LoVo (cell line): ENCODE data around the gene RBM33.

Experiments used
- DNase-seq: peaks from one replicate; pipeline ENCODE4 v3.0.0-alpha.2; 2016; ENCODE audit warnings: low spot score

Gene RBM33

DNA sequence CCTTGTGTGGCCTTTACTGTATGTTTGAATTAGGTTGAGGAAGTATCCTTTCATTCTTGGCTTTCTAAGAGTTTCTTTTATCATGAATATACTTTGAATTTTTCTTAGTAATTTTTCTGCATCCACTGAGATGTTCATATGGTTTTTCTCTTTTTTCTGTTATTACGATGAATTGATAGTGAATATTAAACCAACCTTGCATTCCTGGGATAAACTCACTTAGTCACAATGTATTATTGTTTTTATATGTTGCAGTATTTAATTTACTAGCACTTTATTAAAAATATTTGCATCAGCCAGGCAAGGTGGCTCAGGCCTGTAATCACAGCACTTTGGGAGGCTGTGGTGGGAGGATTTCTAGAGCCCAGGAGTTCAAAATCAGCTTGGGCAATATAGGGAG is 15.3 kb upstream of the RBM33 start:
- no peak for DNase-seq

- DNase-seq = no peak
Observed at GRCh38 chr7:155631155-155631554, 13.3 kb upstream of the RBM33 start.

GRCh38 chr7:155635817-155636216 is 8.6 kb upstream of the RBM33 start:
- no peak for DNase-seq

DNA sequence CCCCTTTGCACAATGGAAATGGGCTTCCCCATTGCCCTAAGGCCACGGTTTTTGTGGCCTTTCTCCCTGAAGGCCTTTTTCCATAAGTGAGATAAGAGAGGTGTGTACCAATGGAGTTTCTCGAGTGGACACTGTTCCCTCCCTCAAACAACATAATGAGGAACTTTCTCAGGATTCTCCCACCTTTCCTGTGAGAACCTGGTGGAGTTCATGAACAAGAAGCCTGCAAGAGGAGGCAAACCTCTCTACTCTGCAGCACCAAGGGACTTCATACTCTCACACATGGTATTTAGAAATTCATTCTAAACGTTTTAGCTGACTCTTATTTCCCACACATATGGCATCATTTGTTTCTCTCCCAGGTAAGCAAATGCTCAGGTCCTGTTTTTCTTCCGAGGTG is 7.3 kb upstream of the RBM33 start:
- no peak for DNase-seq

DNA sequence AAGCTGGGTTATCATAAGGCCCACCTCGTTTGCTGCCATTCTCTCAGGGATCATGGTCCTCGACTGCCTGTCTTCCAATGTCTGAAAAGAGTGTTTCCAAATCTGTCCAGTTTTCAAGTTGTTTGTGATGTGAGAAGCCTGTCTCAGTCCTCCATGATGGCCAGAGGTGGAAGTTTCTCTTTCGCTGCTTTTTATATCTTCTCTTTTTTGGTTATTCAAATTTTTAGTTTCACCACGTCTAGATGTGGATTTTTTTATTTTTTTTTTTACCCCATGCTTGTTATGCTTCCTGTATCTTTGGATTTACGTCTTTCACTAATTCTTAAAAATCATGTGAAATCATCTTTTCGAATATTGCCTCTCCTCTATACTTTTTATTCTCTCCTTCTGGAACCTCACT is 6.1 kb upstream of the RBM33 start:
- DNase-seq = no peak

GRCh38 chr7:155639958-155640520 is 4.4 kb upstream of the RBM33 start:
- no peak for DNase-seq

GRCh38 chr7:155640629-155641028 is 3.8 kb upstream of the RBM33 start:
- no peak for DNase-seq

DNA sequence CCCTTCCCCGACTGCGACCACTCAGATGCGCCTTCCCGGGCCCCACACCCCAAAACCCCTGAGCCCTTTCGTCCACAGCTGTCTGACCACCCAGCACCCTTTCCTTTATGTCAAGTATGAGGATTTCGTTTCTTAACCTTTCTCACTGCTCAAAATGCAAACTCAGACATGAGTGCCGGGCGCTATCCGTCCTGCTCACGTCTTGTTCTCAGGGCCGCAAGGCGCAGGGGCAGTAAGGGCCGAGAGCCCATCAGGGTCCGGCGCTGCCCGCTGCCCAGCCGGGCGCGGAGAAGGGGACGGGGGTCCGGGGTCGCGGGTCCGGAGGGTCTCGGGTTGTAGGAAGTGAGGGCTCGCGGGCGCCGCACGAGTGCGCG is 670 bp upstream of the RBM33 start:
- DNase-seq = no peak

DNA sequence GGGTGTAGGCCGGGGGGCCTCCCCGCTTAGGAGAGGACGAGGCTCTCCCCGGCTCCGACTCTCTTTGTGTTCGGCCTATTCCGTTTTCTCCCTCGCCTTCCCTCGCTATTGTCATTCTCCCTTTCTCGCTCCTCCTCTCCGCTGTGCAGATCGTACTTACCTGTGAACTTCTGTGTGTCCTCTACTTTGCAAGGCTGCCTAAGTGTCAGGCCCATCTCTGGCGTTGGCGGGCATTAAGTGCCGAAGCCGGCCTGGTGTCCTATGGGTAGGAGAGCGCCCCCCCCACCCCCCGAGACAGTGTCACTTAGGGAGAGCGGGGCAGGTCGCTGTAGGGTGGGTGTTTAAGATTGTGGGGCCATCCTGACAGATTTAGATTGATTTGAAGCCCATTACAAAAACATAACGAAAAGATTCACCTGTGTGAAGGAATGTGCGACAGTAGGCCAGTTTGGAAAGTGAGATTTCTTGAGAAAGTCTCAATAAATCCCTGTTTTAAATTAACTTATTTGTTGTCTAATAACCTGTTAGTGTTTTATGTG is 579 bp downstream of the RBM33 start:
- DNase-seq = peak; percentile 14

- no peak for DNase-seq
Observed at GRCh38 chr7:155645662-155646061, 1.2 kb downstream of the RBM33 start.

GRCh38 chr7:155646669-155647068 is 2.2 kb downstream of the RBM33 start:
- DNase-seq = no peak

DNA sequence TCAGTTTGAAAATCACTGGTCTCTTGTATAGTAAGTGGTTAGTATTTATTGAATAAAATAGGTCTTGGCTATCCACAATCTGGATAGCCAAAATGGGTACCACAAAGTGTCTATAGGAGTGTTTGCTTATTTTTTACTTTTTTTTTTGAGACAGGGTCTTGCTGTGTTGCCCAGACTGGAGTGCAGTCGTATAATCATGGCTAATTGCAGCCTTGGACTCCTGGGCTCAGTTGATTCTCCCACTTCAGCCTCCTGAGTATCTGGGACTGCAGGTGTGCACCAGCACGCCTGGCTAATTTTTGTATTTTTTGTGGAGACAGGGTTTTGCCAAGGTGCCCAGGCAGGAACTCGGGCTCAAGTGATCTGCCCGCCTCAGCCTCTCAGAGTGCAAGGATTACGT is 2.8 kb downstream of the RBM33 start:
- no peak for DNase-seq

GRCh38 chr7:155647734-155648133 is 3.3 kb downstream of the RBM33 start:
- peak; percentile 19 for DNase-seq

DNA sequence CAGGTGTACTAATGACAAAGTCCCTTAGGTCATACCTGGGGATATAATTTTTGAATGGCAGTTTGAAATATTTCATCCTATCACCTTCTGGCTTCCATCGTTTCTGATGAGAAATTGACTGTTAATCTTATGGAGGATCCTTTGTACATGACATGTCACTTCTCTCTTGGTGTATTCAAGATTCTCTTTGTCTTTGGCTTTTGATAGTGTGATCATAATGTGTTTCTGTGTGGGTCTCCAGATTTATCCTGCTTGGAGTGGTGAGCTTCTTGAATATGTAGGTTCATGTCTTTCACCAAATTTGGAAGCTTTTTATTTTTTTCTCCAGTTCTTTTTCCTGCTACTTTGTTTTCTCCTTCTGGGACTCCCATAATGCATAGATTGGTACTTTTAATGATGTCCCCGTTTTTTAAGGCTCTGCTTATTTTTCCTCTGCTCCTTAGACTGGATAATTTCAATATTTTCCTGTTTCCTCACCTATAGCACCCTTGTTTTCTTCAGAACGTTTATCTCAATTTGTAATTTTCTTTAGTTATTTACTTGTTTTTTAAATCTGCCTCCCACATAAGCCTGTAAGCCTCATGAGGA is 4.4 kb downstream of the RBM33 start:
- DNase-seq = no peak

GRCh38 chr7:155649588-155649987 is 5.1 kb downstream of the RBM33 start:
- DNase-seq = no peak

DNA sequence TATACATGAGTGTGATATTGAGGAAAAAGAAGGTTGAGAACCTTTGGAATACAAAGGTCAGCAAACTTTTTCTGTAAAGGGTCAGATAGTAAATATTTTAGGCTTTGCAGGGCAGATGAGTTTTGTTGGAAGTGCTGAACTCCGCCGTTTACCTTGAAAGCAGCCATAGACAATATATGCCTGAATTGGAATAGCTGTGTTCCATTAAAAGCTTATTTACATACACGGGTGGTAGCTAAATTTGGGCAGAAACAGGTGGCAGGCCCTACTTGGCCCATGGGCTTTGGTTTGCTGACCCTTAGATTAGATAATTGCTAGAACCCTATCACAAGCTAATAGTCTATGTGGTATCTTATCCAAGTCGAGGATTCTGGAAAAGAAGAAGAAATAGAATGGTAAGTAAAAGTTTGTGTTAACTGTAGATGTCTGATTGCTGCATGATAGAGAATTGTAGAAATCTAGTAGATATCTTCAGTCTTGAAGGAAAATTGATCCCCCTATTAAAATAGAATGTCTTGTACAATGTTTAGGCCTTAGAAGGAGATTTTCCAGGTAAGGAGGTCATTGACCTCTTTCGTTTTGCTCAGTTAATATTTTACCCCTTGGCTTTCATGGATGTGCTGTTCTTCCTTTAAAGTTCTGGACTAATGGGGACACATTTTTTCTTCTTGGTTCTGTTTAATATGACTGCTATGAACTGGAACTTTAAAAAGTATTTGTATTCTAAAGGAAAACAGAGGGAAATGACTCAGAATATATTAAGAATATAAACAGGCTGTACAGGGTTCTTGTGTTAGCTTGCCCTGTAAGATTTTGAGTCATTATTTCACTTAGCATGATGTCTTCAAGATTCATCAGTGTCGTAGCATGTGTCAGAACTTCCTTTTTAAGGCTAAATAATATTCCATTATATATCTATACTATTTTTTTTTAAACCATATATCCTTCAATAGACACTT is 8.0 kb downstream of the RBM33 start:
- DNase-seq = no peak

DNA sequence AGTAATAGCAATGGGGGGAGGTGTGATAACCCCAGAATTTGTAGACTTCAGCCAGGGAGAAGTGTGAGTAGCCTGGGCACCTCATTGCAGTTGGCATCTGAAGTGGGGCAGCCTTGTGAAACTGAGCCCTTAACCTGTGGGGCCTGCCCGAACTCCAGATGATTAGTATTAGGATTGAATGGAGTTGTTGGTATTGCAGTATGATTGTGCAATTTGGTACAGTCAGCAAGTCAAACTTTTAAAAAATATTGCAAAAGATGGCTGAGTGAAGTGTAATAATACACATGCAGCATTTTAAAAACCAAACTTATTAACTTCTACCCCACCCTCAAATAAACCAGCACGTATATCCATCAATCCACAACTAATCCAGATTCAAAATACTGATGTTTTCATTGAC is 9.3 kb downstream of the RBM33 start:
- DNase-seq = no peak

DNA sequence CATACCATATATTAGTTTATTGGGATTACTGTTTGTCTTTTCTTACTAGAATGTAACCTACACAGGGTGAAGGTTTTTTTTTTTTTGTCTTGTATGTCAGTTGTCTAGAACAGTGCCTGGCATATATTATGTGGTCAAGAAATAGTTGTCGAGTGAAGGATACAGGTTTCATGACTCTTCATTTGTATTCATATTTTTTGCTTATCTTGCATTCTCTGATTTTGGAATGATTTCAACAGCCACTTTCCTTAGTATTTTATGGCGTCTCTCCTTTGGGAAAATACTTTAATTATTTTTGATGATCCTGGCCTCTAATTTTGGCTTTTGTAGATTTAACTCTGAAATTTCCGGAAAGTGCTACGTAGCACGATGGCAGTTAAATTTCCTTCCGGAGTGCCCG is 12.4 kb downstream of the RBM33 start:
- DNase-seq = no peak

DNA sequence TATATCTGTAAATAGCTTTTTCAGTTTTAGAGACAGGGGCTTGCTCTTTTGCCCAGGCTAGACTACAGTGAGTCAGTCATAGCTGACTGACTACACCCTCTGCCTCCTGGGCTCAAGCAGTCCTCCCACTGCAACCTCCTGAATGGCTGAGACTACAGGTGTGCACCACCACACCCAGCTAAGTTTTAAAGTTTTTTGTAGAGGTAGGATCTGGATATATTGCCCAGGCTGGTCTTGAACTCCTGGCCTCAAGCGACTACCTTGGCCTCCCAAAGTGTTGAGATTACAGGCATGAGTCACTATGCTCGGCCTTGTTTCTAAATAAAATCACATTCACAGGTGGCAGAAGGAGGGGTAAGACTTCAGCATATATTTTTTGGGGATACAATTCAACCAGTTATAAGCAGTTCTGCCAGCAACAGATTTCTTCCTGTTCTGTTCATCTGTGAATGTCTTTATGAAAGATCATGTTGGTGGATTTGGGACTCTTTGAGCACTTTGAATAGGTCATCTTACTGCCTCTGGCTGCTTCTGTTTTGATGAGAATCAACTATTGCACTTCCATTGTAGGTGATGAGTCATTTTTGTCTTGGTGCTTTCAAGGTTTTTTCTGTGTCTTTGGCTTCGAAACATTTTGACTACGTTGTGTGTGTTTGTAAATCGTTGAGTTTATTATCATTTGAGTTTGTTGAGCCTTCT is 15.7 kb downstream of the RBM33 start:
- no peak for DNase-seq

GRCh38 chr7:155660758-155661093 is 16.3 kb downstream of the RBM33 start:
- no peak for DNase-seq

DNA sequence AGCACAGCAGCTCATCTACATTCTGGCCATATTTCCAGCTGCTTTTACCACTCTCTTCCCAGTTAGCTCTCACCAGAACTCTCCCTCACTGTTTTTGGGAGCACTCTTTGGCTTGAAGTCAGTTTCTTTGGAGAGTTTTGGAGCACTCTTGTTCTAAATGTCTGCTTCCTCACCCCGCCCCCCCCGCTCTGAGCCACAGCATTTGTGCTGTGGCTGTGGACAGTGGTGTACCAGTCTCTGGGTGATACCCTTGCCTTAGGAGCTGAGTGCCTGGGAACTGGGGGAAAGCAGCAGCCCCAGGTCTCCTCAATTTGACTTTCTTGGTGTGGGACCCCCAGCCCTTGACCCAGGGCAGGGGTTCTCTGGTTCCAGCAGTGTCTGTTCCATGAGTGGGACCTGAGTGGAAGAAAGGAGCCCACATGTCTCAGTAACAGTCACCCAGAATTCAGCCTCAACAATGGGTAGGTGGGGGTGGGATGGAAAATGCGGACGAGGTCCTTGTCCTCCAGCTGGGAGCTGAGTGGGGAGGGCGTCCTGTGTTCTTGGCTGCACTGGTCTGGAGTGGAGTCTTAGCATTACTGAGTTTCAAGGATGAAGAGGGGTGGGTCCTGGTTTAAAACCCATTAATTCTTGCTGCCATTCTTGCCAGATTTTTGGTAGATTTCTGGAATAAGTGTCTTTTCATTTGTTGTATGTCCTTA is 18.0 kb downstream of the RBM33 start:
- DNase-seq = no peak

GRCh38 chr7:155663937-155664336 is 19.5 kb downstream of the RBM33 start:
- DNase-seq = no peak
